GM23248 (cell line): ENCODE measurements around the gene TBX21.

Source experiments
- EZH2 ChIP-seq: fragments of 200-600 bp; sonication (generic); IDR thresholded peaks from 2 replicates; pipeline ENCODE4 v1.6.1; 2018; ENCODE audit warnings: antibody characterized with exemption, mild to moderate bottlenecking; ENCODE audit not compliant: insufficient read depth, poor library complexity, severe bottlenecking
- EZH2phosphoT487 ChIP-seq: fragments of 200-600 bp; sonication (generic); IDR thresholded peaks from 2 replicates; pipeline ENCODE4 v1.6.1; 2018; ENCODE audit warnings: antibody characterized with exemption, moderate library complexity, mild to moderate bottlenecking, low read depth; ENCODE audit not compliant: insufficient read depth

GRCh38 chr17:47708312-47708863 lies 24.6 kb upstream of the TBX21 start:
- TF ChIP-seq EZH2phosphoT487 (no peak), EZH2 (no peak)
